Adipocyte (in vitro differentiated cells): Measurements from ENCODE around the gene PDXK.

Source experiments
- DNase-seq: peaks from one replicate; pipeline ENCODE4 v3.0.0-alpha.2; 2015; ENCODE audit warnings: low read depth
- H3K27me3 ChIP-seq: replicated peaks from 2 replicates; pipeline ENCODE4 v1.7.0; 2013; ENCODE audit warnings: mild to moderate bottlenecking, low read length, moderate library complexity; ENCODE audit not compliant: control insufficient read depth, insufficient read depth
- H3K36me3 ChIP-seq: 2 replicates; pipeline ENCODE4 v1.7.0; 2013; ENCODE audit warnings: low read length, mild to moderate bottlenecking, moderate library complexity; ENCODE audit not compliant: control insufficient read depth, insufficient read depth, severe bottlenecking
- H3K4me1 ChIP-seq: 2 replicates; pipeline ENCODE4 v1.7.0; 2013; ENCODE audit warnings: mild to moderate bottlenecking, low read length, moderate library complexity; ENCODE audit not compliant: control insufficient read depth, insufficient read depth
- H3K4me3 ChIP-seq: 2 replicates; pipeline ENCODE4 v1.7.0; 2013; ENCODE audit warnings: mild to moderate bottlenecking, low read length, moderate library complexity
- H3K9ac ChIP-seq: 2 replicates; pipeline ENCODE4 v1.7.0; 2013; ENCODE audit warnings: mild to moderate bottlenecking, low read length, moderate library complexity
- H3K9me3 ChIP-seq: 2 replicates; pipeline ENCODE4 v1.7.0; 2013; ENCODE audit warnings: mild to moderate bottlenecking, low read length, moderate library complexity; ENCODE audit not compliant: control insufficient read depth

Gene PDXK

GRCh38 chr21:43782431-43783097, 63.6 kb downstream of the PDXK start:
- no peak for DNase-seq
- Histone ChIP-seq H3K27me3 (no peaks in the 10 kb centered on the region), H3K36me3 (no peaks in the 10 kb centered on the region), H3K9me3 (no peaks in the 10 kb centered on the region), H3K4me3 (no peak overlapping the region), H3K9ac (no peak overlapping the region), H3K4me1 (peaks cover 14% of the 10 kb centered on the region)

DNA sequence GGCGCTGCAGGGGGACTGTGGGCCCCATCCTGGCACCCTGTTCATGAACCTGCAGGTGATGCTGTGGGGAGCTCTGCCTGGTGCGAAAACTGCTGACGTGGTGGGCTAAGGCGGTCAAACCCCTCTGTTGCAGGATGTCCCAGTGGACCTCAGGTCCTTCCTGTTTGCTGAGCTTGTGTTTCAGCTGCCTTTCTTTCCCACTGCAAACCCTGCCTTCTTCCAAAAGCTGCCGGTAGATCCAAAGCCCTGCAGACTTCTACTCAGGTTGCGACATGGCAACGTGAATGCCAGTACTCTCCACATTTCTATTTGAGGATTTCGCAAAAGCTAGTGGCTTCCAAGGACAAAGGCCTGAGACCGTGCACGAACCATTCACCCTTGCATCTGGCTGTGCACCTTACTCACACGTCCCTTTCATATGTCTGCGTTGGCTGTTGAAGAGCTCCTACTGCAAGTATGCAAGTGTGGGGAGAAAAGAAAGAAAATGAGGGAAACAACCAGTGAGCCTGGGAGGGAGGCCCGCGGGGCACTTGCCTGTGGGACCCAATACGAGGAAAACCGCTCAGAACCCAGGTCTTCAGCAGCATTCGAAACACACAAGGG, 64.3 kb downstream of the PDXK start:
- H3K4me1 ChIP-seq = peaks cover 14% of the 10 kb centered on the region
- DNase-seq = peak; percentile 50
- H3K4me3 ChIP-seq = no peak overlapping the region
- H3K36me3 ChIP-seq = no peaks in the 10 kb centered on the region
- no peaks in the 10 kb centered on the region for H3K27me3 ChIP-seq
- no peak overlapping the region for H3K9ac ChIP-seq
- no peaks in the 10 kb centered on the region for H3K9me3 ChIP-seq

DNA sequence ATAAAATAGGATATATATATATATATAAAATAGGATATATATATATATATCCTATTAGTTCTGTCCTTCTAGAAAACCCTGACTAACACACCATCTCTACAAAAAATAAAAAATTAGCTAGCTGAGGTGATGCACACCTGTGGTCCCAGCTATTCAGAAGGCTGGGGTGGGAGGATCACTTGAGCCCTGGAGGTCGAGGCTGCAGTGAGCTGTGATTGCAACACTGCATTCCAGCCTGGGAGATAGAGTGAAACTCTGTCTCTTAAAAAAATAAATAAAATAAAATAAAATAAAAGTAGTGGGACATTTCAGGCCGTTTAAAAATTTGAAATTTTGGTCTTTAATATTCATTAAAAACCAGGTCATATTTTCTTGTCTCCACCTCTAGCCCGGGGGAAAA, 66.2 kb downstream of the PDXK start:
- Histone ChIP-seq H3K9me3 (no peaks in the 10 kb centered on the region), H3K9ac (no peak overlapping the region), H3K36me3 (no peaks in the 10 kb centered on the region), H3K4me1 (peaks cover 16% of the 10 kb centered on the region), H3K27me3 (no peaks in the 10 kb centered on the region), H3K4me3 (no peak overlapping the region)
- peak; percentile 12 for DNase-seq

DNA sequence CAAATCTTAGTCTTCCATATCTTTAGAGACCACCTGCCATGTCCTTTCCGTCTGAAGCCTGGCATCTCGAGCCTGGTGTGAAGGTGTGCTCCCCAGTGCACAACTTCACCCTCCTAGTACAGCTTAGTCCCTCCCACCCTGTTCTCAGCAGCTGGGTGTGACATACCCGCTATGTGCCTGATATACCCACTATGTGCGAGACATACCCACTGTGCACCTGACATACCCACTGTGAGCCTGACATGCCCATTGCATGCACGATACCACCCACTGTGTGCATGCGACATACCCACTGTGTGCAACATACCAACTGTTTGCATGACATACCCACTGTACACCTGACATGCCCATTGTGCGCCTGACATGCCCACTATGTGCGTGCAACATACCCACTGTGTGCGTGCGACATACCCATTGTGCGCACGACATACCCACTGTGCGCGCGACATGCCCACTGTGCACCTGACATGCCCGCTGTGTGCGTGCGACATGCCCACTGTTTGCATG, 67.4 kb downstream of the PDXK start:
- Histone ChIP-seq H3K4me1 (peaks cover 26% of the 10 kb centered on the region), H3K9ac (no peak overlapping the region), H3K27me3 (no peaks in the 10 kb centered on the region), H3K4me3 (no peak overlapping the region), H3K9me3 (no peaks in the 10 kb centered on the region), H3K36me3 (peaks cover 3% of the 10 kb centered on the region)
- DNase-seq = no peak

GRCh38 chr21:43786807-43787440, 68.0 kb downstream of the PDXK start:
- no peak for DNase-seq
- H3K4me3 ChIP-seq = no peak overlapping the region
- H3K27me3 ChIP-seq = no peaks in the 10 kb centered on the region
- no peaks in the 10 kb centered on the region for H3K9me3 ChIP-seq
- H3K36me3 ChIP-seq = peaks cover 6% of the 10 kb centered on the region
- peaks cover 26% of the 10 kb centered on the region for H3K4me1 ChIP-seq
- no peak overlapping the region for H3K9ac ChIP-seq

GRCh38 chr21:43789276-43790009, 70.5 kb downstream of the PDXK start, which contains the start of gene RRP1:
RRP1 (plus strand) TSS chr21:43789577; CDS start chr21:43789630, 53 bp downstream.
- peak within 1 kb of the TSS; percentile 93 for H3K9ac ChIP-seq

GRCh38 chr21:43790010-43790524, 71.1 kb downstream of the PDXK start:
- peaks cover 37% of the 10 kb centered on the region for H3K36me3 ChIP-seq
- DNase-seq = peak; percentile 17
- H3K9ac ChIP-seq = peak overlapping the region; percentile 93
- peaks cover 12% of the 10 kb centered on the region for H3K4me1 ChIP-seq
- H3K27me3 ChIP-seq = no peaks in the 10 kb centered on the region
- no peaks in the 10 kb centered on the region for H3K9me3 ChIP-seq
- H3K4me3 ChIP-seq = peak overlapping the region; percentile 92

More at GRCh38 chr21:43789276-43790009, 70.5 kb downstream of the PDXK start, which contains the start of gene RRP1:
- H3K27me3 ChIP-seq = no peaks in the 10 kb centered on the region
- H3K9me3 ChIP-seq = no peaks in the 10 kb centered on the region
- DNase-seq = peak; percentile 95
- H3K4me3 ChIP-seq = peak within 1 kb of the TSS; percentile 92
- peaks cover 12% of the 10 kb centered on the region for H3K4me1 ChIP-seq
- peaks cover 31% of the 10 kb centered on the region for H3K36me3 ChIP-seq

DNA sequence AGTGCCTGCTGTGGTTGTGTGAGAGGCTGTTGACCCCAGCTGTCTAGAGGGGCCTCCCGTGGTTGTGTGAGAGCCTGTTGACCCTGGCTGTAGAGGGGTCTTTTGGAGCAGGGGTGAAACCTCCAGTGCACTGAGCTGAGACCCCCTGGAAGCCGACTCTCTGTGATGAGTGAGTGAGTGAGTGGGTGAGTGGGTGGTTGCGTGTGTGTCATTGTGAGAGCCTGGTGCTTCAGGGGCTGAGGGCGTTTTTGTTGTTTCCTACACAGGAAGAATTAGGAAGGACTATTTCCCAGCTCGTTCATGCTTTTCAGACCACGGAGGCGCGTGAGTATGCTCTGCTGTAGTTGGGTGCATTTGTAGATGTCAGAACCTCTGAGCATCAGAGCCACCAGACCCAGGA, 73.5 kb downstream of the PDXK start:
- Histone ChIP-seq H3K36me3 (peaks cover 61% of the 10 kb centered on the region), H3K9me3 (no peaks in the 10 kb centered on the region), H3K4me1 (peaks cover 12% of the 10 kb centered on the region), H3K4me3 (no peak overlapping the region), H3K27me3 (no peaks in the 10 kb centered on the region), H3K9ac (no peak overlapping the region)
- DNase-seq = no peak

DNA sequence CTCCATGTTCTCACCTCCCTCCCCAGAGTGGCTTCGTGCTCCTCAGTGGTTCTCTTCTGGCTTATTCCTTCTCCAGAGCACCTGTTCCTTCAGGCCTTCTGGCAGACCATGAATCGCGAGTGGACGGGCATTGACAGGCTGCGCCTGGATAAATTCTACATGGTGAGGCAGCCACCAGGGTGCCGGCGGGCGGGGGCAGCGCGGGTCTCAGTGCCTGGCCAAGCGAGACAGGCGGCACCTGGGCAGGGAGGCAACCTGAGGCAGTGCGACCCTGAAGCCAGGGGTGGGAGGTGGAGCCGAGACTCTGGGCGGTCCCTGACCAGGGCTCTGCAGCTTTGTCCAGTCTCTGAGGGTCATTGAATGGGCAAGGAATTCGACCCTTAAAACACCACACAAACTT, 74.3 kb downstream of the PDXK start:
- Histone ChIP-seq H3K9ac (no peak overlapping the region), H3K4me1 (peaks cover 12% of the 10 kb centered on the region), H3K36me3 (peaks cover 69% of the 10 kb centered on the region), H3K27me3 (no peaks in the 10 kb centered on the region), H3K4me3 (no peak overlapping the region), H3K9me3 (no peaks in the 10 kb centered on the region)
- no peak for DNase-seq

DNA sequence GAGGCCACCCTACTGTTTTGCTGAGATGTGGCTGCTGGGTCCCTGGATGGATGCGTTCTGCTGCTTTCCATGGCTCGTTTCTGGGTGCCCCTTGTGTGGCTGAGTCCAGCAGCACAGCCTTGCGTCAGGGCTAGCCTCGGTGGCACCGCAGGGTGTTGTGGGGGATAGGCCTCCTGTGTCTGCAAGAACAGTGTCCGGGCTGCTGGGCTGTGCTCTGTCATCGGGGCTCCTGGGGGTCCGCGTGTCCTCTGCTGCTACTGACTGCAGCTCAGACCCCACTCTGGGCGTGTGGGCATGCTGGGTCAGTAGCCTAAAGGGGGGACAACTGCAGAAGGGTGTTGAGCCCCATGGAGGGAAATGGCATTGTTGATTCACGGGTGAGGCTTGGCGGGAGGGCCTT, 75.4 kb downstream of the PDXK start:
- Histone ChIP-seq H3K4me1 (peaks cover 10% of the 10 kb centered on the region), H3K9me3 (no peaks in the 10 kb centered on the region), H3K27me3 (no peaks in the 10 kb centered on the region), H3K9ac (no peak overlapping the region), H3K36me3 (peaks cover 80% of the 10 kb centered on the region), H3K4me3 (no peak overlapping the region)
- DNase-seq = no peak

- no peak for DNase-seq
- H3K9ac ChIP-seq = no peak overlapping the region
- peaks cover 85% of the 10 kb centered on the region for H3K36me3 ChIP-seq
- H3K4me1 ChIP-seq = peaks cover 10% of the 10 kb centered on the region
- H3K4me3 ChIP-seq = no peak overlapping the region
- H3K9me3 ChIP-seq = no peaks in the 10 kb centered on the region
- no peaks in the 10 kb centered on the region for H3K27me3 ChIP-seq
Observed at GRCh38 chr21:43794857-43795256, 75.9 kb downstream of the PDXK start.
